A549 (cell line): ENCODE measurements around the gene ALG12.

Source experiments
- CEBPB ChIP-seq, 2 experiments: fragments of >200 bp in 1 of 2; sonication (Bioruptor Twin) in 1 of 2; formaldehyde crosslinking in 1 of 2; IDR thresholded peaks; 2 replicates each; pipeline ENCODE4 v1.6.1; 2012 to 2016
- CTCF ChIP-seq: fragments of >200 bp; sonication (Bioruptor Twin); formaldehyde crosslinking; IDR thresholded peaks from 3 replicates; pipeline ENCODE4 v1.5.1; 2016
- EP300 ChIP-seq, 2 experiments: fragments of >200 bp; sonication (Bioruptor Twin); formaldehyde crosslinking; IDR thresholded peaks; 2 replicates in 1 of 2; 3 replicates in 1 of 2; pipeline ENCODE4 v1.6.1; 2016 to 2017
- GATA3 ChIP-seq: IDR thresholded peaks from 2 replicates; pipeline ENCODE4 v1.6.1; 2012; ENCODE audit warnings: borderline replicate concordance
- HDAC2 ChIP-seq: fragments of 200-600 bp; sonication (generic); IDR thresholded peaks from 2 replicates; pipeline ENCODE4 v1.6.1; 2016
- KDM1A ChIP-seq: fragments of 200-600 bp; sonication (generic); IDR thresholded peaks from 2 replicates; pipeline ENCODE4 v1.6.1; 2016; ENCODE audit warnings: low read depth, mild to moderate bottlenecking
- MAZ ChIP-seq: fragments of 150-350 bp; IDR thresholded peaks from 2 replicates; pipeline ENCODE4 v1.6.1; 2014; ENCODE audit warnings: antibody characterized with exemption, low read depth, low read length, borderline replicate concordance
- MYC ChIP-seq: IDR thresholded peaks from 2 replicates; pipeline ENCODE4 v1.6.1; 2012; ENCODE audit warnings: mild to moderate bottlenecking, inconsistent platforms, low read length, improper control_type of control experiment, borderline replicate concordance
- RAD21 ChIP-seq, 2 experiments: fragments of >200 bp in 1 of 2; sonication (Bioruptor Twin) in 1 of 2; formaldehyde crosslinking in 1 of 2; IDR thresholded peaks in 1 of 2; conservative IDR thresholded peaks in 1 of 2; 2 replicates in 1 of 2; 3 replicates in 1 of 2; pipeline ENCODE4 v1.6.1; 2012 to 2018; ENCODE audit warnings: inconsistent platforms in 1 of 2
- RCOR1 ChIP-seq: fragments of 150-350 bp; IDR thresholded peaks from 2 replicates; pipeline ENCODE4 v1.6.1; 2014; ENCODE audit warnings: antibody characterized with exemption, low read length, low read depth
- RFX5 ChIP-seq: fragments of 450-650 bp; IDR thresholded peaks from 2 replicates; pipeline ENCODE4 v1.7.1; 2014; ENCODE audit warnings: antibody characterized with exemption, mild to moderate bottlenecking, moderate library complexity
- TF ChIP-seq, protein P1 (sequence below): IDR thresholded peaks from 2 replicates; pipeline ENCODE4 v1.6.1; 2012

GRCh38 chr22:49916831-49917230 lies 1.4 kb downstream of the ALG12 start:
- TF ChIP-seq EP300 (IDR thresholded peaks at IDR 0.05) (no peak), CTCF (no peak), RCOR1 (no peak), CEBPB (IDR thresholded peaks at IDR 0.05) (no peak), HDAC2 (no peak), GATA3 (no peak), MAZ (no peak), RFX5 (no peak), KDM1A (no peak), RAD21 (conservative IDR thresholded peaks at IDR 0.05 in 1 of 2, IDR thresholded peaks at IDR 0.05 in 1 of 2) (no peak), MYC (no peak)
- TF ChIP-seq, protein P1, sequence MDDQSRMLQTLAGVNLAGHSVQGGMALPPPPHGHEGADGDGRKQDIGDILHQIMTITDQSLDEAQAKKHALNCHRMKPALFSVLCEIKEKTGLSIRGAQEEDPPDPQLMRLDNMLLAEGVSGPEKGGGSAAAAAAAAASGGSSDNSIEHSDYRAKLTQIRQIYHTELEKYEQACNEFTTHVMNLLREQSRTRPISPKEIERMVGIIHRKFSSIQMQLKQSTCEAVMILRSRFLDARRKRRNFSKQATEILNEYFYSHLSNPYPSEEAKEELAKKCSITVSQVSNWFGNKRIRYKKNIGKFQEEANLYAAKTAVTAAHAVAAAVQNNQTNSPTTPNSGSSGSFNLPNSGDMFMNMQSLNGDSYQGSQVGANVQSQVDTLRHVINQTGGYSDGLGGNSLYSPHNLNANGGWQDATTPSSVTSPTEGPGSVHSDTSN: no peak
